Lower lobe of right lung (tissue), 2 donors: Measurements from ENCODE around the gene GRIP1. TPM values are rescaled to one million over a fixed set of nuclear protein-coding genes. Genes with fewer than 3 reads are reported as not detected.

Source experiments
- ATAC-seq, 2 donors: fragments of 200-7000 bp; cut with Tn5 transposase; one replicate each; pipeline ENCODE4 v1.9.1; 2020 to 2022; ENCODE audit warnings: mild to moderate bottlenecking in 2 of 2, moderate library complexity in 2 of 2
- DNase-seq: peaks from one replicate; pipeline ENCODE4 v3.0.0-alpha.2; 2020
- H3K27ac ChIP-seq: fragments of 200-600 bp; one replicate; pipeline ENCODE4 v1.8.0; 2022
- H3K27me3 ChIP-seq: fragments of 200-600 bp; one replicate; pipeline ENCODE4 v1.8.0; 2022; ENCODE audit warnings: low read depth
- H3K36me3 ChIP-seq: fragments of 200-600 bp; one replicate; pipeline ENCODE4 v1.8.0; 2022; ENCODE audit warnings: mild to moderate bottlenecking
- H3K4me1 ChIP-seq: fragments of 200-600 bp; one replicate; pipeline ENCODE4 v1.8.0; 2022
- H3K4me3 ChIP-seq: fragments of 200-600 bp; one replicate; pipeline ENCODE4 v1.8.0; 2022; ENCODE audit warnings: mild to moderate bottlenecking
- H3K9me3 ChIP-seq: fragments of 200-600 bp; one replicate; pipeline ENCODE4 v1.8.0; 2022
- intact Hi-C: fragments of 100-400 bp; cut with DNase I; formaldehyde crosslinking; loops from one replicate; pipeline ENCODE4 v1.11.0; 2022
- total RNA-seq: library from RNA; stranded (reverse); fragmentation: NEBNext Ultra II Directional; extraction: Animal tissue kit (Norgen Biotek cat#: 25700); gene quantifications from one replicate; pipeline ENCODE4 v1.2.1, GENCODE V29; 2021
- TF ChIP-seq, protein P1 (sequence below): fragments of 200-600 bp; IDR thresholded peaks from one replicate; pipeline ENCODE4 v1.8.0; 2022; ENCODE audit warnings: antibody characterized with exemption, mild to moderate bottlenecking
- donor health status: DM: no; HTN: yes; CAD: no; lungs with severe emphysema.

Gene GRIP1
- total RNA-seq, 1 donor from 2014 or later: 4.3 TPM

DNA sequence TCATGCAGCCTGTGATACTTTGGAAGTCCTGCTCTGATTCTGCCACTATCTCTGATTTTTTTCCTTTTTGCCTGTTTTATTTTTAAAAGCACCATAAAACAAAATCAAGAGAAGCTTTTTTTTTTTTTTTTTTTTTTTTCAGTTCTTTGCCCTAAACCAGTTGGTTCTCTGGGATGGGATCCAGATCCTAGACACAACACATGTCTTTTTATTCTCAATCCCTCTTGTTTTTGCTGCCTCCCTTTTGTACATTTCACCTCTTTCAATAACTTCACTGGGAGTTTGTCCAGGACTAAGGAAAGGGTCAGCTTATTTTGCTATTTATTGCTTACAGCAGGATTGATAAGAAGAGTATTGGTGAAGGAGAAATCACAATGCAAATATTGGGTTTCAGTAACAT lies 139.4 kb downstream of the GRIP1 start:
- intact Hi-C loops: no loop called here

DNA sequence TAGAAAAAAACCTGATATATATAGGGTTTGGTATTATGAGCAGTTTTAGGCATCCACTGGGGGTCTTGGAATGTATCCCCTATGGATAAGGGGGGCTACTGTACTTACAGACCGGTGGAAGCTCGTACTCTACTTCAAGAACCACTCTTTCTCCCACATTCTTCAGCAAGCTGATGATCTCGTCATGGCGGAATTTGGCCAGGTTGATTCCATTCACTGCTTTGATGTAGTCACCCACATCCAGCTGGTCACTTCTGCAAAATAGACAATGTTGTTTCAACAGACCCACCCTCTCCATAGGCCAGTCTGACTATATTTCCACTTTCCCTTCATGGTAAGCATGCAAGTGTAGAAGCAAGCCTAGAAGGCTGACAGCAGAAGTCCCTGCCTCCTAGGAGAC lies 139.9 kb downstream of the GRIP1 start:
- Histone ChIP-seq H3K27me3 (no peaks in the 10 kb centered on the region), H3K9me3 (no peaks in the 10 kb centered on the region), H3K4me3 (no peak overlapping the region), H3K36me3 (no peaks in the 10 kb centered on the region), H3K27ac (no peak overlapping the region), H3K4me1 (no peaks in the 10 kb centered on the region)
- intact Hi-C loops: no loop called here
- TF ChIP-seq, protein P1, sequence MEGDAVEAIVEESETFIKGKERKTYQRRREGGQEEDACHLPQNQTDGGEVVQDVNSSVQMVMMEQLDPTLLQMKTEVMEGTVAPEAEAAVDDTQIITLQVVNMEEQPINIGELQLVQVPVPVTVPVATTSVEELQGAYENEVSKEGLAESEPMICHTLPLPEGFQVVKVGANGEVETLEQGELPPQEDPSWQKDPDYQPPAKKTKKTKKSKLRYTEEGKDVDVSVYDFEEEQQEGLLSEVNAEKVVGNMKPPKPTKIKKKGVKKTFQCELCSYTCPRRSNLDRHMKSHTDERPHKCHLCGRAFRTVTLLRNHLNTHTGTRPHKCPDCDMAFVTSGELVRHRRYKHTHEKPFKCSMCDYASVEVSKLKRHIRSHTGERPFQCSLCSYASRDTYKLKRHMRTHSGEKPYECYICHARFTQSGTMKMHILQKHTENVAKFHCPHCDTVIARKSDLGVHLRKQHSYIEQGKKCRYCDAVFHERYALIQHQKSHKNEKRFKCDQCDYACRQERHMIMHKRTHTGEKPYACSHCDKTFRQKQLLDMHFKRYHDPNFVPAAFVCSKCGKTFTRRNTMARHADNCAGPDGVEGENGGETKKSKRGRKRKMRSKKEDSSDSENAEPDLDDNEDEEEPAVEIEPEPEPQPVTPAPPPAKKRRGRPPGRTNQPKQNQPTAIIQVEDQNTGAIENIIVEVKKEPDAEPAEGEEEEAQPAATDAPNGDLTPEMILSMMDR: no peak
- ATAC-seq (no peak), DNase-seq (no peak)

More for the DNA sequence above, 139.4 kb downstream of the GRIP1 start:
- no peak for ATAC-seq
- TF ChIP-seq, protein P1: no peak
- no peaks in the 10 kb centered on the region for H3K27me3 ChIP-seq
- H3K4me1 ChIP-seq: no peaks in the 10 kb centered on the region
- no peak for DNase-seq
- no peaks in the 10 kb centered on the region for H3K36me3 ChIP-seq
- H3K27ac ChIP-seq: no peak overlapping the region
- no peak overlapping the region for H3K4me3 ChIP-seq
- H3K9me3 ChIP-seq: no peaks in the 10 kb centered on the region

DNA sequence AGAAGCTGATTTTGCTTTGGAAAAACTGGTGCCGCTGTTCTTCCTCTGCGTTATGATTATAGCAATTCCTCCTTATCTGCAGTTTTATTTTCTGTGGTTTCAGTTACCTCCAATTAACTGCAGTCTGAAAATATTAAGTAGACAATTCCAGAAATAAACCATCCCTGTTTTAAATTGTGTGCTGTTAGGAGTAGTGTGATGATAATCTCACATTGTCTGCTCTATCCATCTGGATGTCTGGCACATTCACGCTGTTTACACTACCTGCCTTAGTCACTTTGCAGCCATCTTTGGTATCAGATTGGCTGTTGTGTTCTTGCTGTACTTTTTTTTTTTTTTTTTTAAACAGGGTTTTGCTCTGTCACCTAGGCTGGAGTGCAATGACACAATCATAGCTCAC lies 141.0 kb downstream of the GRIP1 start:
- TF ChIP-seq, protein P1: no peak
- intact Hi-C loops: no loop called here

GRCh38 chr12:66533767-66534166 lies 145.1 kb downstream of the GRIP1 start:
- ATAC-seq (no peak), DNase-seq (no peak)
- H3K4me3 ChIP-seq: no peak overlapping the region
- no peaks in the 10 kb centered on the region for H3K9me3 ChIP-seq
- TF ChIP-seq, protein P1: no peak
- H3K27me3 ChIP-seq: no peaks in the 10 kb centered on the region
- no peaks in the 10 kb centered on the region for H3K4me1 ChIP-seq
- intact Hi-C loops: no loop called here
- H3K27ac ChIP-seq: no peak overlapping the region
- no peaks in the 10 kb centered on the region for H3K36me3 ChIP-seq

More for the DNA sequence above, 141.0 kb downstream of the GRIP1 start:
- no peak overlapping the region for H3K4me3 ChIP-seq
- DNase-seq: no peak
- H3K9me3 ChIP-seq: no peaks in the 10 kb centered on the region
- H3K27ac ChIP-seq: no peak overlapping the region
- no peak for ATAC-seq
- H3K4me1 ChIP-seq: no peaks in the 10 kb centered on the region
- H3K36me3 ChIP-seq: no peaks in the 10 kb centered on the region
- H3K27me3 ChIP-seq: no peaks in the 10 kb centered on the region

DNA sequence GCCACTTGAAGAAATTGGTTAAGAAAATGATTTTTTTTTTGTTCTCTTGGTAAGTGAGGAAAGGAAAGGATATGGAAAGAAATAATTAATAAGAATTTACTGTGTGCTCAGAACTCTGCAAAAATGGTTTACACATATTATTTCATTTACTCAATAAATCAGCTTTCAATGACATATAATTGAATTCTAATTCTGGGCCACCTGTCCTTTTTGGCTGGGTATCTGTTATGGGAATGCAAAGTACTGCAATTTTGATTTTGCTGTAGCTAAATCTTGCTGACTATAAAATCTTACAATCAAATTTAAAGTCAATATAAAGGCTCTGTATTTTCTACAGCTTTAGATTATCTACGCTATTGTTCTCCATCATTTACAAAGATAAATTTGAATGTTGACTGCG lies 147.1 kb downstream of the GRIP1 start:
- ATAC-seq (no peak), DNase-seq (no peak)
- Histone ChIP-seq H3K4me3 (no peak overlapping the region), H3K36me3 (no peaks in the 10 kb centered on the region), H3K27me3 (no peaks in the 10 kb centered on the region), H3K4me1 (no peaks in the 10 kb centered on the region), H3K27ac (no peak overlapping the region), H3K9me3 (no peaks in the 10 kb centered on the region)
- TF ChIP-seq, protein P1: no peak
- intact Hi-C loops: no loop called here

GRCh38 chr12:66529934-66530333 lies 148.9 kb downstream of the GRIP1 start:
- H3K27me3 ChIP-seq: no peaks in the 10 kb centered on the region
- H3K4me3 ChIP-seq: no peak overlapping the region
- H3K4me1 ChIP-seq: no peaks in the 10 kb centered on the region
- no peak for ATAC-seq
- H3K27ac ChIP-seq: no peak overlapping the region
- TF ChIP-seq, protein P1: no peak
- intact Hi-C loops: no loop called here
- H3K36me3 ChIP-seq: no peaks in the 10 kb centered on the region
- H3K9me3 ChIP-seq: no peaks in the 10 kb centered on the region
- DNase-seq: no peak
